Liver (tissue), 3 donors: ENCODE results near the gene LCT.

ENCODE experiments used
- ATF3 ChIP-seq: IDR thresholded peaks from 2 replicates; pipeline ENCODE4 v1.6.1; 2016; ENCODE audit warnings: antibody characterized with exemption
- CTCF ChIP-seq: fragments of 150-350 bp; IDR thresholded peaks from 2 replicates; pipeline ENCODE4 v1.5.1; 2017; ENCODE audit warnings: improper control_type of control experiment, low read depth, low read length; ENCODE audit not compliant: missing input control
- GABPA ChIP-seq, 2 donors: IDR thresholded peaks in 1 of 2; conservative IDR thresholded peaks in 1 of 2; 2 replicates each; pipeline ENCODE4 v1.6.1; 2016; ENCODE audit warnings: antibody characterized with exemption in 2 of 2, mild to moderate bottlenecking in 1 of 2, moderate library complexity in 1 of 2
- HNF4G ChIP-seq: IDR thresholded peaks from 2 replicates; pipeline ENCODE4 v1.6.1; 2016; ENCODE audit warnings: antibody characterized with exemption
- JUND ChIP-seq, 2 donors: IDR thresholded peaks; 2 replicates each; pipeline ENCODE4 v1.6.1; 2016; ENCODE audit warnings: antibody characterized with exemption in 2 of 2
- MAX ChIP-seq: IDR thresholded peaks from 2 replicates; pipeline ENCODE4 v1.6.1; 2016; ENCODE audit warnings: antibody characterized with exemption
- RAD21 ChIP-seq, 2 donors: IDR thresholded peaks; 2 replicates each; pipeline ENCODE4 v1.6.1; 2016; ENCODE audit warnings: antibody characterized with exemption in 2 of 2, mild to moderate bottlenecking in 2 of 2
- REST ChIP-seq: IDR thresholded peaks from 2 replicates; pipeline ENCODE4 v1.6.1; 2016; ENCODE audit warnings: antibody characterized with exemption, mild to moderate bottlenecking
- RXRA ChIP-seq, 2 donors: IDR thresholded peaks; 2 replicates each; pipeline ENCODE4 v1.6.1; 2017 to 2018; ENCODE audit warnings: antibody characterized with exemption in 2 of 2, mild to moderate bottlenecking in 1 of 2
- SP1 ChIP-seq: IDR thresholded peaks from 2 replicates; pipeline ENCODE4 v1.6.1; 2018; ENCODE audit warnings: antibody characterized with exemption, mild to moderate bottlenecking
- TAF1 ChIP-seq: conservative IDR thresholded peaks from 2 replicates; pipeline ENCODE4 v1.6.1; 2016; ENCODE audit warnings: antibody characterized with exemption, mild to moderate bottlenecking
- YY1 ChIP-seq: IDR thresholded peaks from 2 replicates; pipeline ENCODE4 v1.6.1; 2016; ENCODE audit warnings: antibody characterized with exemption, mild to moderate bottlenecking
- ZBTB33 ChIP-seq: IDR thresholded peaks from 2 replicates; pipeline ENCODE4 v1.6.1; 2016; ENCODE audit warnings: antibody characterized with exemption
- donor health status: healthy.
- donor health status: healthy.

- TF ChIP-seq CTCF (no peak), ATF3 (no peak), MAX (no peak), RAD21 (IDR thresholded peaks at IDR 0.05) (no peak), SP1 (no peak), ZBTB33 (no peak), REST (no peak), YY1 (no peak), JUND (IDR thresholded peaks at IDR 0.05) (no peak), TAF1 (no peak), HNF4G (no peak), GABPA (IDR thresholded peaks at IDR 0.05 in 1 of 2, conservative IDR thresholded peaks at IDR 0.05 in 1 of 2) (no peak), RXRA (IDR thresholded peaks at IDR 0.05) (no peak)
Measured at GRCh38 chr2:135783439-135783838, 53.5 kb downstream of the LCT start.
